Activated CD4-positive, alpha-beta T cell treated with anti-CD3 and anti-CD28 coated beads, Interleukin-2, amount 50 U/mL, for 4 hours (primary cell): ENCODE data around the gene KATNBL1.

Source experiments
- DNase-seq, 2 experiments: peaks; one replicate each; pipeline ENCODE4 v3.0.0-alpha.2; 2020

Gene KATNBL1, protein sequence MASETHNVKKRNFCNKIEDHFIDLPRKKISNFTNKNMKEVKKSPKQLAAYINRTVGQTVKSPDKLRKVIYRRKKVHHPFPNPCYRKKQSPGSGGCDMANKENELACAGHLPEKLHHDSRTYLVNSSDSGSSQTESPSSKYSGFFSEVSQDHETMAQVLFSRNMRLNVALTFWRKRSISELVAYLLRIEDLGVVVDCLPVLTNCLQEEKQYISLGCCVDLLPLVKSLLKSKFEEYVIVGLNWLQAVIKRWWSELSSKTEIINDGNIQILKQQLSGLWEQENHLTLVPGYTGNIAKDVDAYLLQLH

DNA sequence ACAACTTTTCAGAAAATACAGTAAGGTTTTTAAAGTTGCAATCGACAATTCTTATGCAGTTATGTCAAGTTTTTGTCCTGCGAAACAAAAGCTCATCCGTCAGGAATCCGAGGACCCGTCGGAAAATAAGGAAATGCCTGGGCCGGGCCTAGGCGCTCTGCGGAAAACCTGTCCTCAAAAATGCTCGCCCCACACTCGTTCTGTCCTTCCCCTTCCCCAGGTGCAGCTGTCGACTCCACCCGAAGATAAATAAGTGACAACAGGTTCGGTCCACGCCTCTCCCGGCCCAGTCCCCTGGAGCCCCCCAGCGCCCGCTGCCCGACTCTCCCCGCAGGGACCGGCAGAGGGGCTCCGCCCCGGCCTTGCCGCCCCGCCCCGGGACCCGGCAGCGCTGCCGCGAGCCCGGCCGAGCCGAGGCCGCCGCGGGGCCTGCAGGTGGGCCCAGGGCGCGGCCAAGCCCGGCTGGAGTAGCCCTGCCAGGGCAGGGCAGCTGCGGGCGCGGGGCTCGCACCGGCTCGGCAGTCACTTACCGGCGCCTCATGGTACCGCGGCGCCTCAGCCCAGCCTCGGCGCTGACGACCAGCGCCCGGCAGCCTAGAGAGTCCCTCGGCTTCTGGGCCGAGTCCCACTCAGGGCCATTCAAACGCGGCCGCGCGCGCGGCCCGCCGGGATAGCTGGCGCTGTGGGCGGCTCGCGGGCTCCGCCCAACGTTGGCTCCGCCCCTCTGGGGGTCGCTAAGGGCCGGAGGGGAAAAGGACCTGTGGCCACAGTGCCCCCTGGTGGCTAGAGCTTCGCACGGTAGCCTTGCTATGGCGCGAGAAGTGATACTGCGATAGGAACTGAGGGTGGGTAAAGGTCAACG, at the start of gene KATNBL1:
KATNBL1 (minus strand) TSS at position 676 of the 862 bp plus-strand sequence. CDS start 46,420 bp downstream, outside the sequence.
- DNase-seq: peak; percentile 95 to 96

DNA sequence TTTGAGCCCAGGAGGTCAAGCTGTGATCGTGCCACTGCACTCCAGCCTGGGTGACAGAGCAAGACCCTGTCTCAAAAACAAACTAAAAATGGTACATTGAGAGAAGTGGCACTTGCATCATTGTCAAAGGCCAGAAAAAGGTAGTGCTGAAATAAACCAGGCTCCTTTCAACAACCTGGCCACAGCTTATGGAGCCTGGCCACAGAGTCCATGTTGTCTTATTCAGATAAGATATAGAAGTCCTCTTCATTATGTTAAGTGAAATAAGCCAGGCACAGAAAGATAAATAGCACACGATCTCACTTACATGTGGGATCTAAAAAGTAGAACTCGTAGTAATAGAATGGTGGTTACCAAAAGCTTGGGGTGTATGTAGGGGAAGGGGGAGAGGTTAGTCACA, 49.7 kb upstream of the KATNBL1 start:
- DNase-seq: no peak

DNA sequence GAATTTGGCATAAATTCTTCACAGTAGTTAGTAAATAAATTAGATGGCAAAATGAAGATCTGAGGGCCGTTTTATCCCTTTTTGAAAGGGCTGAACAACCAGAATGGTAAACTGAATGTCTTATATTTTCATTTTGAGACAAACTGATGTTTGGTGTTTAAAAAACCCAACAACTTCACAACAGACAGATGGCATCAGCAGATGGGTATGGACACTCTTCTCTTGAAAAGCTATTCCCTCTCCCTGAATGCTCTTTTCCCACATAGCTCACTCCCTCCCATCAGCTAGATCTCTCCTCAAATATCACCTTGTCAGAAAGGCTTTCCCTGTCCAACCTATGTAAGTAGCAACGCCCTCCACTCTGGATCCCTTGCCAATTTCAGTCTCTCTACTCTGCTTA, 48.3 kb upstream of the KATNBL1 start:
- no peak for DNase-seq

DNA sequence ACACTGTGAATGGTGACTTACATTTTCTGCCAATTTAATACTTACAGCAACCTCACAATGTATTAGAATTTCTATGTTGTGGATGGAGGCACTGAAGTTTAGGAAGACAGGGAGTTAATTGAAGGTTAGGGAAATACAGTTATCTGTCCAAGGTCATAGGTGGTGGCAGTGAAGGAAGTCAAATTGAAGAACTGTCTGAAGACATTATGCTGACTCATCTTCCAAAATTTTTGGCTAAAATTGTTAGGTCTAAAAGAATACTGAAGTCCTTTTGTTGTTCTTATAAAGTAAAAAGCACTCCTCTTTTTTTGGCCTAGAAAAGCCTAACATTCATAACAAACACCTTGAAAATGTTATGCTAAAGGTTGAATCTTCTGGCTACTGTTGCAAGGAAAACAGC, 42.6 kb upstream of the KATNBL1 start:
- DNase-seq: no peak

DNA sequence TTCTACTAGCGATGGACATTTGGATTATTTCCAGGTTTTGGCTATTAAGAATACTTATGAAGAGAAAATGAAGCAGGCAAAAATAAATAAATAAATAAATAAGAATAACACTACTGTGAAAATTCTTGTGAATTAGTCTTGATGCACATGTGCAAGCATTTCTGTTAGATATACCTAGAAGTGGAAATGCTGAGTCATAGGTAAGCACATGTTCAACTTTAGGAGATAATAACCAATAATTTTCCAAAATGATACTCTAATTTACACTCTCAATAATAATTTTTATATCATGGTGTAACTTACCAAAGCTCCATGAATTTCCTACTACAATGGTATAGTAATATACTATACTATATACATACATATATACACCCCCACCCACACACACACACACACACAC, 38.3 kb upstream of the KATNBL1 start:
- DNase-seq: no peak

DNA sequence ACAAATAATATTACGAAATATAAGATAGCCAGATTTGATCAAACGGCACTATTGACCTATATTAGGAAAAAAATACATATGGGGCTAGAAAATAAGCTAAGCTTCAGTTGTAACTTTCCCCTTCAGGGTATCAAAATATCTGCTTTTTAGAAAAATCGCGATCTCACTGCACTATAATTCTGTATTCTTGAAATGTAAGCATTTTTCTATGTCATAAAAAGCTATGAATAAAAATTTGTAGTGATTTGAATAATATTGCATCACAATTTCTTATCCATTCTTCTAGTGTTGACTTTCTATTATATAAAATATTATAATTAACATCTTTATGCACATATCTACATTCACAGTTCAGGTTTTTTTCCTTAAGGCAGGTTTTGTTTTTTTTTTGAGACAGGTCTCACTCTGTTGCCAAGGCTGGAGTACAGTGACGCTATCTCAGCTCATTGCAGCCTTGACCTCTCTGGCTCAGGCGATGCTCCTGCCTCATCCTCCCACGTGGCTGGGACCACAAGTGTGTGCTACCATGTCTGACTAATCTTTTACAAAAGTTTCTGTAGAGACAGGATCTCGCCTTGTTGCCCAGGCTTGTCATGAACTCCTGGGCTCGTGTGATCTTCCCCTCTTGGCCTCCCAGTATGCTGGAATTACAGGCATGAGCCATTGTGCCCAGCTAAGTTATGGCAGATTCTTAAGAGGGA, 36.5 kb upstream of the KATNBL1 start:
- DNase-seq: no peak

DNA sequence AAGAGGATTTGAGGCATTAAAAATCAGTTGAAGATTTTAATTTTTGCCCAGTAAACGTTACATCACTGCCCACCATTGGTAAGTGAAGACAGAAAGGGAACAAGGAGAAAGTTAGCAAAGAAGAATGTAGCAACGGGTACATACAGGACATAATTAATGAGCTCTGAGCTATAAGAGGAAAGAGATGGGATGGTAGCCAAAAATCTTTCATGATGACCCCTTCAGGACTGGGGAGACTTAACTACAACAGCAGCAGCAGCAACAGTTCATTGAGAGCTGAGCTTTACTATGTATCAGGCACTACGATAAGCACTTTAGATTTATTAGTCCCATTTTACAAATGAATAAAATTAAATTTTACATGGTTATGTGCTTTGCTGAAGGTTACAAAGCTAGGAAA, 33.3 kb upstream of the KATNBL1 start:
- DNase-seq: no peak

DNA sequence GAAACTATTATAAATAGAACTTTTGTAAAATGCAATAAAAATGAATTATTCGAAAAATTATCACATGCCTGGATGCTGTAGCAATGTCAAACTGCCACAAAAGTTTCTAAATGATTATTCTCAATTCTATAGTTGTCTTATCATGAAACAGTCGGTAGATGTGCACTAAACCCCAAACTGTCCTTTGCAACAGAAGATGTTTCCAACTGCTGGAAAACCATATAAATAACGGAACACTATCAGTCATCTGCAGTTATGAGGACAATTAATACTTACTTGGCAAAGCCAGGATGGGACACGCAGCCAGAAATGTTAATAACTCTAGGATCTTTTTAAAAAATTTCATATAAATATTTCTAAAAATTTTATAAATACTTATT, 32.4 kb upstream of the KATNBL1 start:
- no peak for DNase-seq

DNA sequence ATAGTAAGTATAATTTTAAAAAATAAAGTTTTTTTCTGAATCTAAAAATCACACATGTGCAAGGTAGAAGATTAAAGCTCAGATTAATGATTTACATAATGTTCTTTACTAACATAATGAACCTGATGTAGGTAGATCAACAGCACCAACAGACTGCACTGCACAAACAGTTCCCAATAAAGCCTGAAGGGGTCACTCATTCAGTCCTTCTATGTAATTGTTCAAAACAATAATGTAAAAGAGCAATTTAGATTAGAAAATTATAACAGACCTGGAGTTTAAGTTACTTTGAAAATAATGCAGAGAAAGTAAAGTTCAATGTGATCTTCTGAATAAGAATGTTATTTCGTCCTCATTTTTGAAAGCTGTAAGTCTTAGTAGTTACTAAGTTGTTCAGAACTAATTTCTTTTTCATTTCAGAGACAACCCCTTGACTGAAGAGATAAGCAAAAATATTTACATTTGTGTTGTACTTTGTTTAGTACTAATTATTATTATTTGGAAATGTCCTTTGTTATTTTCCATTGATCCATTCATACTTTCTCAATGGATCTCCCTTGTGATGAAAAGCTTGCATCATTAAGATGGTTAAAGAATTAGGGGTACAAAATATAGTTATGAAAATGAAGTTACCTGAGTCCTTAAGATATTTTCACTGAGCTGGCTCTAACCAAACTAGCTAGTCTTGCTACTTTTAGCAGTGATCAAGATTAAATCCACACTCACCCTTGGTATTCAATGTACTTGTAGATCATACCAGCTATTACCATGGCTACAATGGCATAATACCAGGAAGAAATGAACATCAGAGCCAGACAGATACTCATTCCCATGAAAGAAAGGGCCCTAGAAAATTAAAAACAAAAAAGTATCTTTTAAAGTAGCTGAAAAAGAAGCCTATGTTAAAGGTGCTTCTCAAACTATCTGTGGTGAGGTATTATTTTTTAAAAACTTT, 31.8 kb upstream of the KATNBL1 start:
- DNase-seq: peak; percentile 18 to 26

DNA sequence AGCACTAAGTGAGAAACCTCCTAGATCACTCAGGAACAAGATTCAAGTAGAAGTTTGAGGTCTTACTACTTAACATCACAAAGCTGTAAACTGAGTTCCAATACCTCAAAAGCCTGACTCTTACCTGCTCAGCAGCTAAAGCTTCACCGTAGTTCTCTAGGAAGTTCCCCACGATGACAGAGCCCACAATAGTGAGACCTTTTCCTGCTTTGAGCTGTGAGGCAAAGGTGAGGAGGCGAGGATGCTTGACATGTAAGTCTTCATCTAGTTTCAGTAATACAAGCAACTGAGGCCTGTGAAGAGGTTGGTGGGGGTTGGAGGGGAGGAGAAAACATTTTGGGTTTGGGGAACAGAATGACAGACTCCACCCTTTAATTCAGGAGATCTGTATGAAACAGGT, 30.6 kb upstream of the KATNBL1 start:
- no peak for DNase-seq

DNA sequence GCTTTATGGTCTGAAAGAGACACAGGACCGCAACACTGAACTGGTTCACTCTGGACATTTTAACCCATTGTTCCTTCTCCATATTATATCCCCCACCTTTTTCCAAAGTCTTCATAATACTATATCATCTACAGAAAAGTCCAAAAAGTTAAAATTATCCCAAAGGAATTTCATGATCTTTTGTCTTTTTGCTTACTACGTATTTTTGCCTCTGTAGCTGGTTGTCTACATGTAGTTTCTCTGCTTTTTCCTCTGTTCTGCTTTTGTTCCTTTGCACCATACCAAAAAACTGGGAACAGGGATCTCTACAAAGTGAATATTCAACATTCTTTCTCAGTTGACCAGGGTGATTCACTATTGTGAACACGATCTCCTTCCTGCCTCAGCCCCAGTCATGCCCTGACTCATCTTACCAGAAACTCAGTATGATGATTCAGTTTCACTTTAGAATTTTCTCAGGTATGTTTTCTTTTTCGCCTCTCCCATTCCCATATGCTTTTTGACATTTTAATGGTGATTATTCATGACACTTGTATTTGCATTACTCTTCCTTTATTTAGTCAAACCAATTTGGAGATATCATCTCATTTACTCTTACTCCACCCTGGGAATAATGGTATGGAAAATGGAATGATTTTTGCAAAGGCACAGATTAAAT, 29.4 kb upstream of the KATNBL1 start:
- DNase-seq: peak in 1 of 2 experiments; percentile 5

DNA sequence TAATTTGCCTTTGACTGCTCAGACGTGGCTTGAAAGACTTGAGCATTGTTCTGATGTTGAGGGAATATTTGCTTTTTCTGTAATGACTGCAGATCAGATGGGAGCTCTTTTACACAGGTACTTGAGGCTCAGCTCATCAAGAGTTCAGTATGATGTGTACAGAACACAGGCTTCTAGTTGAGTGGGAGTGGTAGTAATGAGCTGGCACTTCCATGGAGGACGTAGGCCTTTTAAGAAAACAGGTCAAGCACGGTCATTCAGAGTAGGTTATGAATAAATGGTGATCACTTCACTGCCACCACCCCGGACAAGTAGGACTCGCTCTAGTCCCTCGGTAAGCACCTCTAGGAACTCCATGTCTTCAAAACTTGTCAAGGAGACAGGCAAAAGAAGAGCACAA, 23.7 kb upstream of the KATNBL1 start:
- no peak for DNase-seq

DNA sequence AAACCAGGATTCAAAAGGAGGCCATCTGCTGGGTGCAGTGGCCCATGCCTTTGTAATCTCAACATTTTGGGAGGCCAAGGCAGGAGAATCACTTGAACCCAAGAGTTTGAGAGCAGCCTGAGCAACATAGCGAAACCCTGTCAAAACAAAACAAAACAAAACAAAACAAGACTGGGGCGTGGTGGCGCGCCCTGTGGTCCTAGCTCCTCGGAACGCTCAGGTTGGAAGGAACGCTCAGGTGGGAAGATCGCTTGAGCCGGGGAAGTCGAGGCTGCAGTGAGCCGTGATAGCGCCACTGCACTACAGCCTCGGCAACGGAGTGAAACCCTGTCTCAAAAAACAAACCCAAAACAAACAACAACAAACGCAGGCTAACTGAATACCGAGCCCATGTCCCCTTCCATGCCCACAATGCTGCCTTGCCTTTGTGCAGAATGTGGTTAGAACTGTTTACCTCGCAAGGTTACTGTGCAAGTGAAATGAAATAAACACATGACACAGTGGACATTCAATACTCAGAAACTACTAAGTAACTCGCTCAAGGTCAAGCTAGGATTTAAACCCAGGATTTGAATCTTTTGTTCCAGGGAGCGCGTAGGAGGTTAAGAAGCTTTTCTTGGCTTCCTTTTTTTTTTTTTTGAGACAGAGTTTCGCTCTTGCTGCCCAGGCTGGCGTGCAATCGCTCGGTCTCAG, 14.2 kb upstream of the KATNBL1 start:
- DNase-seq: no peak

DNA sequence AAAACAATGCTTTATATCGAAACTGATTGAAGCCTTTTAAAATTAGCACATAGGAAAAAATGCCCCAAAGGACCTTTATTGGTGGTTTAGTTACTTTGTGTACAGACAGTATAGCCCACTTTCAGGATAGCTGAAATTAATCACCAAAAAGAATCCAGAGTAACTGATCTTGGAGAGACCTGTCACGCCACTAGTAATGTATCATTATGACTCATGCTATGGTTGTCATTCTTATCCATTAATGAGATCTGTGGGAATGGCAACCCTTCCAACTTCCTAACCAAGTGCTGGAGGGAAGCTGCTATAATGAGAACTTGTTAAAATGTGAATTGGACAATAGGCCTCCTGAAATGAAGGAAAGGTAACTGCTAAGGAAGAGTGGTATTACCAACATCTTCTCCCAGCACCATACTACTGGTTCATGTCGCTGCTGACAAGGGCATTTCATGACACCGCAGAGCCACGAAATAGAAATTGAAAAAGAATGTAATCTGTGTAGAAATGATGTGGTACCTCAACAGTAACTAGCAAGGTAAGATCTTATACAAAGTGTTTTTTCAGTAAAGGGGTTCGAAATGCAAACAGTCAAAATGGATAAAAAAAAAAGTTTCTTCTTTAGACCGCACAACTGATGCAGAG, 7.8 kb upstream of the KATNBL1 start:
- DNase-seq: no peak

DNA sequence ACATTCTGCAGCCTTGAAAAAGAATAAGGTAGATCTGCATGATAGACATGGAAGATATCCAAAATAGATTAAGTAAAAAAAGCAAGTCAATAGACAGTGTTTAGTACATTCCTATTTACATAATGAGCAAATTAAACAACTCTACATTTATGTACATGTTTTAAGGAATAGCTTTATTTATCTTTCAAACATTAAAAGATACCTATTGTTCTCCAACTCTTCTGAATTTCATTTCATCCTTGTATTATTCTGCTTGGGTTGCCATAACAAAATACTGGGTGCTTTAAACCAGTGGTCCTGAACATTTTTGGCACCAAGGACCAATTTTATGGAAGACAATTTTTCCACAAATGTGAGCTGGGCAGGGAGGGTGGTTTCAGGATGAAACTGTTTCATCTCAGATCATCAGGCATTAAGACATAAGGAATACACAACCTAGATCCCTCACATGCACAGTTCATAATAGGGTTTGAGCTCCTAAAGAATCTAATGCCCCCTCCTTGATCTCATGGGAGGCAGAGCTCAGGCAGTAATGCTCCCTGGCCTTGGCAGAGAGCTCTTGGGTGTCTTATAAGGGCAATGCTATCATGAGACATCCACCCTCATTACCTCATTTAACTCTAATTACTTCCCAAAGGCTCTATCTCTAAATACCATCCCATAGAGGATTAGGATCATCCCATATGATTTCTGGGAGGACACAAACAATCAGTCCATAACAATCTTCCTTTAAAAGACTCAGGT, 6.8 kb upstream of the KATNBL1 start:
- DNase-seq: no peak

DNA sequence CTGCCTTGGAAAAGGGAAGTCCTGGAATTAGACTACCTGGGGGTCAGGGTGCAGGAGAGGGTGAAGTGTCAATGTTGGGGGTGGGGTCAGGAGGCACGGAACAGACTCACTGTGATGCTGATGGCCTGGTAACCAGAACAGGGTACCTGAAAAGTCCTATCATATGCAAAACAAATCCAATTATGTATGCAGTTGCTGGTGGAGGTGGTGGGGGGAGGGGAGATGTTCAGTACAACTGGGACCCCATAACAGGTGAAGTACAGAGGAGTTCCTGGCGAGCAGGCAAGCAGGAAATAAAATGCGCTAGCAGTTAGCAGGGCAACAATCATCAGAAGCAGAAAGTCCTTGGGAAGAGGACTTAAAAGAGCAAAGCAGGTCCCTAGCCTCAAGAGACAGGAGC, 4.2 kb upstream of the KATNBL1 start:
- no peak for DNase-seq

DNA sequence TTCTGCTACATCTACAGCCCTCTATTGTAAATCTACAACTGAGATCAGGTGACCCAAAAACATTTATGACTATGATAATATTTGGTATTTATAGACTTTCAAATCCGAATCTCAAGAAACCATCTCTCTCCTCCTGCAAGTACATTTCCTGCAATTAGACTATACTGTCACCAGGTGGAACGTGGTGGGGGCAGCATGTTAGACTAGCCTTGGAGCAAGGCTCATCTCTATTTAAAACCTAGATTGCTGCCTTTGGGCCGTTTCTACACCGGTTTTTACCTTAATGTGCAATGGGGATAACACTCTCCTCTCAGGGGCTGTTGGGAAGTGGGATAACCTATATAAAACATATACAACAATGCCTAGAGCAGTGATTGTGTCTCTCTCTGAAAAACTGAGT, 3.8 kb upstream of the KATNBL1 start:
- DNase-seq: no peak

DNA sequence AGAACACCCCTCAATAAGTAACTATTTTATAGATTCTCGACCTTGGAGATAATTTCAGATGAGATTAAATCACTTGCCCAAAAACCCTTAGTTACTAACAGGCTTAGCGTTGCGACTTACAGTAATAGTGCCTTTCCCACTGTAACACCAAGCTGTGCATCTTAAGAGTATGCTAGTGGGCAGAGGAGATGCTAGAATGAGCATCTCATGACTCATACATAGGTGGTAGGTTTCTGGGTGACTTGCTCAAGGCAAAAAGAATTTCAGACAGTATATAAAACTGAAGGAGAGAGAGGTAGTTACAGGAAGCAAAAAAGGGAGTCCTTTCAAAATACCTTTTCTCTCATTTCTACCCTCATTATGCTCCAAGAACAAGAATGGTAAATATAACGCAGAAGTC, 3.9 kb downstream of the KATNBL1 start:
- DNase-seq: no peak

DNA sequence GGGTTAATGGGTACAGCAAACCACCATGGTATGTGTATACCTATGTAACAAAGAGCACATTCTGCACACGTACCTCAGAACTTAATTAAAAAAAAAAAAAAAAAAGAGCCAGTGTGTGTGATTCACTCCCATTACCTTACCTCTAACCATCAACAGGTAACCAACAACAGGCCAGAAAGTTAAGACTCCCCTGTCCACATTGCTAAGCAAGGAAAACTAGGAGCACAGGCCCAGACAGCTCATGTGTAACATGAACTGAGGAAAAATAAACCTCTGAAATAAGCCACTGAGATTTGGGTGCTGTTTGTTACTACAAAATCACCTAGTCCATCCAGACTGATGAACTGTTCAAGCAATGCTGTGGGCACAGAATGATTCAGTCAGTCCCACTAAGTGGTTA, 6.0 kb downstream of the KATNBL1 start:
- no peak for DNase-seq

DNA sequence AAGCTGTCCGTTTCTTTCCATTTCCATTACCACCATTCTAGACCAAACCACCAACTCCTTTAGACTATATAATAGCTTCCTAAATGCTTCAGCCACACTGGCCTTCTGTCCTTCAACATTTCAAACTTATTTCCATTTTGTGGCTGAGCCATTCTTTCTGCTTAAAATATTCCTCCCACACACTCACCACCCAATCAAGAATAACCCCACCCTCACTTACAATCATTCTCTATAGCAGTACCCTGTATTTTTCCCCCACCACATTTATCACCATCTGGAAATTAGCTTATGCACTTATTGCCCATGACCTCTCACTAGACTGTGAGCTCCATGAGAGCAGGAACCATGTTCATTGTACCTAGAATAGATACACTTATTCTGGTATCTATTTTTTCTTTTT, 6.6 kb downstream of the KATNBL1 start:
- DNase-seq: no peak
